SK-N-SH treated with all-trans-retinoic acid at 6 μM for 48 hours (cell line): ENCODE measurements around the gene SLC7A6OS.

Experiments used
- ARNTL ChIP-seq: fragments of 450-650 bp; formaldehyde crosslinking; IDR thresholded peaks from 2 replicates; pipeline ENCODE4 v1.5.0; 2020; ENCODE audit warnings: low read depth, mild to moderate bottlenecking, moderate library complexity, borderline replicate concordance
- BACH2 ChIP-seq: fragments of 250-450 bp; sonication (Bioruptor Pico); IDR thresholded peaks from 2 replicates; pipeline ENCODE4 v1.9.0; 2021; ENCODE audit warnings: mild to moderate bottlenecking, borderline replicate concordance
- CSDC2 ChIP-seq: fragments of 250-450 bp; sonication (Bioruptor Pico); IDR thresholded peaks from 2 replicates; pipeline ENCODE4 v1.5.0; 2020; ENCODE audit warnings: mild to moderate bottlenecking, moderate library complexity
- ESRRG ChIP-seq: fragments of 250-450 bp; sonication (Bioruptor Pico); IDR thresholded peaks from 2 replicates; pipeline ENCODE4 v1.6.1; 2021; ENCODE audit warnings: mild to moderate bottlenecking
- ISL1 ChIP-seq: fragments of 250-450 bp; sonication (Bioruptor Pico); IDR thresholded peaks from 2 replicates; pipeline ENCODE4 v2.1.2; 2022; ENCODE audit warnings: mild to moderate bottlenecking, moderate library complexity
- ZC3H10 ChIP-seq: fragments of 250-450 bp; sonication (Bioruptor Pico); IDR thresholded peaks from 2 replicates; pipeline ENCODE4 v1.5.1; 2021; ENCODE audit warnings: mild to moderate bottlenecking, moderate library complexity
- ZNF70 ChIP-seq: fragments of 450-650 bp; formaldehyde crosslinking; IDR thresholded peaks from 2 replicates; pipeline ENCODE4 v1.5.0; 2020; ENCODE audit warnings: mild to moderate bottlenecking, moderate library complexity
- TF ChIP-seq, protein P1 (sequence below): fragments of 250-450 bp; sonication (Bioruptor Pico); IDR thresholded peaks from 2 replicates; pipeline ENCODE4 v1.5.0; 2020; ENCODE audit warnings: mild to moderate bottlenecking, moderate library complexity
- TF ChIP-seq, protein P2 (sequence below): fragments of 250-450 bp; sonication (Bioruptor Pico); IDR thresholded peaks from 2 replicates; pipeline ENCODE4 v1.5.1; 2021; ENCODE audit warnings: mild to moderate bottlenecking, moderate library complexity
- TF ChIP-seq, protein P3 (sequence below): fragments of 250-450 bp; sonication (Bioruptor Pico); IDR thresholded peaks from 2 replicates; pipeline ENCODE4 v1.8.0; 2020; ENCODE audit warnings: mild to moderate bottlenecking, moderate library complexity, borderline replicate concordance
- TF ChIP-seq, protein P4 (sequence below): fragments of 250-450 bp; sonication (Bioruptor Pico); IDR thresholded peaks from 2 replicates; pipeline ENCODE4 v1.8.0; 2021; ENCODE audit warnings: low read depth, mild to moderate bottlenecking, moderate library complexity, borderline replicate concordance
- TF ChIP-seq, protein P5 (sequence below): fragments of 250-450 bp; sonication (Bioruptor Pico); IDR thresholded peaks from 2 replicates; pipeline ENCODE4 v1.5.1; 2020; ENCODE audit warnings: low read depth, mild to moderate bottlenecking, moderate library complexity

DNA sequence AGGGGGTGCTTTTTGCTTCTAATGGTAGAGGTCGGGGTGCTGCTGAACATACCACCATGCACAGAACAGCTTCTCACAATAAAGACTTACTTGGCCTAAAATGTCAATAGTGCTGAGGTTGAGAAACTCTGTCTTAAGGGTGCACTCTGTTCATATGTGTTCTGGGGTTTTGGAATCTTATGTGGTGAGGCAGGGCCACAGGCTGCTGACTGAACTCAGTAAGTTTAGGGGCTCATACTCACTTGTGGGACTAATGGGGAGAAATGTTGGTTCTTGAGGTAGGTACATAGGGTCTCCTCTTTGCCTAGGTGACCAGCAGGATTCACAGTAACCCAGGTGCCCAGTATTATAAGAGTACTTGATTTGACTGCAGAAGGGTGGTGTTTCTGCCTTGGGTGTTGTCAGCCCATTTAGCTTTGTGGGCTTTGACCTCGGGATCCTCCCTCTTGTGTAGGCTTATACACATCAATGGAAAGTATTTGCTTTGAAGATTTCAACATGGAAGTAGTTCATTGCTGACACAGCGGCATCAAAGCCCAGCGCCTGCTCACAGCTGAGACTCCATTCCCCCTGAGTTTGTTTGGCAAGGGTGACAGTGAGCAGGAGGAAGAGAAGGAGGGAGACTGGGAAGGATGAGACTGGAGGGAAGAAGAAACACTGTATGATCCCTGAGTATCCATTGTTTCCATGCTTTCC is 29.2 kb downstream of the SLC7A6OS start:
- TF ChIP-seq, protein P1, sequence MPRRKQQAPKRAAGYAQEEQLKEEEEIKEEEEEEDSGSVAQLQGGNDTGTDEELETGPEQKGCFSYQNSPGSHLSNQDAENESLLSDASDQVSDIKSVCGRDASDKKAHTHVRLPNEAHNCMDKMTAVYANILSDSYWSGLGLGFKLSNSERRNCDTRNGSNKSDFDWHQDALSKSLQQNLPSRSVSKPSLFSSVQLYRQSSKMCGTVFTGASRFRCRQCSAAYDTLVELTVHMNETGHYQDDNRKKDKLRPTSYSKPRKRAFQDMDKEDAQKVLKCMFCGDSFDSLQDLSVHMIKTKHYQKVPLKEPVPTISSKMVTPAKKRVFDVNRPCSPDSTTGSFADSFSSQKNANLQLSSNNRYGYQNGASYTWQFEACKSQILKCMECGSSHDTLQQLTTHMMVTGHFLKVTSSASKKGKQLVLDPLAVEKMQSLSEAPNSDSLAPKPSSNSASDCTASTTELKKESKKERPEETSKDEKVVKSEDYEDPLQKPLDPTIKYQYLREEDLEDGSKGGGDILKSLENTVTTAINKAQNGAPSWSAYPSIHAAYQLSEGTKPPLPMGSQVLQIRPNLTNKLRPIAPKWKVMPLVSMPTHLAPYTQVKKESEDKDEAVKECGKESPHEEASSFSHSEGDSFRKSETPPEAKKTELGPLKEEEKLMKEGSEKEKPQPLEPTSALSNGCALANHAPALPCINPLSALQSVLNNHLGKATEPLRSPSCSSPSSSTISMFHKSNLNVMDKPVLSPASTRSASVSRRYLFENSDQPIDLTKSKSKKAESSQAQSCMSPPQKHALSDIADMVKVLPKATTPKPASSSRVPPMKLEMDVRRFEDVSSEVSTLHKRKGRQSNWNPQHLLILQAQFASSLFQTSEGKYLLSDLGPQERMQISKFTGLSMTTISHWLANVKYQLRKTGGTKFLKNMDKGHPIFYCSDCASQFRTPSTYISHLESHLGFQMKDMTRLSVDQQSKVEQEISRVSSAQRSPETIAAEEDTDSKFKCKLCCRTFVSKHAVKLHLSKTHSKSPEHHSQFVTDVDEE (CRISPR knock-in tag) = no peak
- TF ChIP-seq ZC3H10 (CRISPR knock-in tag) = no peak
- TF ChIP-seq, protein P2, sequence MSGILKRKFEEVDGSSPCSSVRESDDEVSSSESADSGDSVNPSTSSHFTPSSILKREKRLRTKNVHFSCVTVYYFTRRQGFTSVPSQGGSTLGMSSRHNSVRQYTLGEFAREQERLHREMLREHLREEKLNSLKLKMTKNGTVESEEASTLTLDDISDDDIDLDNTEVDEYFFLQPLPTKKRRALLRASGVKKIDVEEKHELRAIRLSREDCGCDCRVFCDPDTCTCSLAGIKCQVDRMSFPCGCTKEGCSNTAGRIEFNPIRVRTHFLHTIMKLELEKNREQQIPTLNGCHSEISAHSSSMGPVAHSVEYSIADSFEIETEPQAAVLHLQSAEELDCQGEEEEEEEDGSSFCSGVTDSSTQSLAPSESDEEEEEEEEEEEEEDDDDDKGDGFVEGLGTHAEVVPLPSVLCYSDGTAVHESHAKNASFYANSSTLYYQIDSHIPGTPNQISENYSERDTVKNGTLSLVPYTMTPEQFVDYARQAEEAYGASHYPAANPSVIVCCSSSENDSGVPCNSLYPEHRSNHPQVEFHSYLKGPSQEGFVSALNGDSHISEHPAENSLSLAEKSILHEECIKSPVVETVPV (CRISPR knock-in tag) = no peak
- no peak for TF ChIP-seq ESRRG (CRISPR knock-in tag)
- TF ChIP-seq, protein P3, sequence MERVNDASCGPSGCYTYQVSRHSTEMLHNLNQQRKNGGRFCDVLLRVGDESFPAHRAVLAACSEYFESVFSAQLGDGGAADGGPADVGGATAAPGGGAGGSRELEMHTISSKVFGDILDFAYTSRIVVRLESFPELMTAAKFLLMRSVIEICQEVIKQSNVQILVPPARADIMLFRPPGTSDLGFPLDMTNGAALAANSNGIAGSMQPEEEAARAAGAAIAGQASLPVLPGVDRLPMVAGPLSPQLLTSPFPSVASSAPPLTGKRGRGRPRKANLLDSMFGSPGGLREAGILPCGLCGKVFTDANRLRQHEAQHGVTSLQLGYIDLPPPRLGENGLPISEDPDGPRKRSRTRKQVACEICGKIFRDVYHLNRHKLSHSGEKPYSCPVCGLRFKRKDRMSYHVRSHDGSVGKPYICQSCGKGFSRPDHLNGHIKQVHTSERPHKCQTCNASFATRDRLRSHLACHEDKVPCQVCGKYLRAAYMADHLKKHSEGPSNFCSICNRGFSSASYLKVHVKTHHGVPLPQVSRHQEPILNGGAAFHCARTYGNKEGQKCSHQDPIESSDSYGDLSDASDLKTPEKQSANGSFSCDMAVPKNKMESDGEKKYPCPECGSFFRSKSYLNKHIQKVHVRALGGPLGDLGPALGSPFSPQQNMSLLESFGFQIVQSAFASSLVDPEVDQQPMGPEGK (CRISPR knock-in tag) = no peak
- no peak for TF ChIP-seq CSDC2 (CRISPR knock-in tag)
- TF ChIP-seq, protein P4, sequence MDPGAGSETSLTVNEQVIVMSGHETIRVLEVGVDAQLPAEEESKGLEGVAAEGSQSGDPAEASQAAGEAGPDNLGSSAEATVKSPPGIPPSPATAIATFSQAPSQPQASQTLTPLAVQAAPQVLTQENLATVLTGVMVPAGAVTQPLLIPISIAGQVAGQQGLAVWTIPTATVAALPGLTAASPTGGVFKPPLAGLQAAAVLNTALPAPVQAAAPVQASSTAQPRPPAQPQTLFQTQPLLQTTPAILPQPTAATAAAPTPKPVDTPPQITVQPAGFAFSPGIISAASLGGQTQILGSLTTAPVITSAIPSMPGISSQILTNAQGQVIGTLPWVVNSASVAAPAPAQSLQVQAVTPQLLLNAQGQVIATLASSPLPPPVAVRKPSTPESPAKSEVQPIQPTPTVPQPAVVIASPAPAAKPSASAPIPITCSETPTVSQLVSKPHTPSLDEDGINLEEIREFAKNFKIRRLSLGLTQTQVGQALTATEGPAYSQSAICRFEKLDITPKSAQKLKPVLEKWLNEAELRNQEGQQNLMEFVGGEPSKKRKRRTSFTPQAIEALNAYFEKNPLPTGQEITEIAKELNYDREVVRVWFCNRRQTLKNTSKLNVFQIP (CRISPR knock-in tag) = no peak
- TF ChIP-seq, protein P5, sequence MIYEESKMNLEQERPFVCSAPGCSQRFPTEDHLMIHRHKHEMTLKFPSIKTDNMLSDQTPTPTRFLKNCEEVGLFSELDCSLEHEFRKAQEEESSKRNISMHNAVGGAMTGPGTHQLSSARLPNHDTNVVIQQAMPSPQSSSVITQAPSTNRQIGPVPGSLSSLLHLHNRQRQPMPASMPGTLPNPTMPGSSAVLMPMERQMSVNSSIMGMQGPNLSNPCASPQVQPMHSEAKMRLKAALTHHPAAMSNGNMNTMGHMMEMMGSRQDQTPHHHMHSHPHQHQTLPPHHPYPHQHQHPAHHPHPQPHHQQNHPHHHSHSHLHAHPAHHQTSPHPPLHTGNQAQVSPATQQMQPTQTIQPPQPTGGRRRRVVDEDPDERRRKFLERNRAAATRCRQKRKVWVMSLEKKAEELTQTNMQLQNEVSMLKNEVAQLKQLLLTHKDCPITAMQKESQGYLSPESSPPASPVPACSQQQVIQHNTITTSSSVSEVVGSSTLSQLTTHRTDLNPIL (CRISPR knock-in tag) = no peak
- TF ChIP-seq ARNTL (CRISPR knock-in tag) = no peak
- no peak for TF ChIP-seq ZNF70
- TF ChIP-seq BACH2 (CRISPR knock-in tag) = no peak
- TF ChIP-seq ISL1 = no peak
